GM12801 (cell line): ENCODE data around the gene C9orf85.

Experiments used
- TF ChIP-seq, protein P1 (sequence below): IDR thresholded peaks from one replicate; pipeline ENCODE4 v1.5.1; 2011; ENCODE audit warnings: control low read depth; ENCODE audit not compliant: insufficient read length; ENCODE audit errors: extremely low read depth

C9orf85 gene

DNA sequence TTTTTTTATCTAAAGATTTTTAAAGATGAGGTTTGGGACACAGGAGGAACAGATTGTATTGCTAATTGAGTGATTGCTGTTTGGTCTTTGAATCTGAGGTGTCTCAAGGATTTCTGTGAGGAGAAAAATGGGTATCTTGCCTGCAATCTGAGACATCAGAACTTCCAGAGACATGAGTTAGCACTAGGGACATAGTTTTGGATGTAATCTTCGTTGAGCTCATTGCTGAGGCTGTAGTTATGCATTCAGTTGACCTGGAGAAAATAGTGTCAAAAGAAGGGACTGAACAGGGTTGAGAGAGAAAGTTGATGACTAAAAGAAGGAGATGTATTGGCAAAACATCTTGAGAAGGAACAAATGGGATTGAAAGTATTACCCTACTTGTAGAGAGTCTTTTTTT, 24.6 kb downstream of the C9orf85 start:
- TF ChIP-seq, protein P1, sequence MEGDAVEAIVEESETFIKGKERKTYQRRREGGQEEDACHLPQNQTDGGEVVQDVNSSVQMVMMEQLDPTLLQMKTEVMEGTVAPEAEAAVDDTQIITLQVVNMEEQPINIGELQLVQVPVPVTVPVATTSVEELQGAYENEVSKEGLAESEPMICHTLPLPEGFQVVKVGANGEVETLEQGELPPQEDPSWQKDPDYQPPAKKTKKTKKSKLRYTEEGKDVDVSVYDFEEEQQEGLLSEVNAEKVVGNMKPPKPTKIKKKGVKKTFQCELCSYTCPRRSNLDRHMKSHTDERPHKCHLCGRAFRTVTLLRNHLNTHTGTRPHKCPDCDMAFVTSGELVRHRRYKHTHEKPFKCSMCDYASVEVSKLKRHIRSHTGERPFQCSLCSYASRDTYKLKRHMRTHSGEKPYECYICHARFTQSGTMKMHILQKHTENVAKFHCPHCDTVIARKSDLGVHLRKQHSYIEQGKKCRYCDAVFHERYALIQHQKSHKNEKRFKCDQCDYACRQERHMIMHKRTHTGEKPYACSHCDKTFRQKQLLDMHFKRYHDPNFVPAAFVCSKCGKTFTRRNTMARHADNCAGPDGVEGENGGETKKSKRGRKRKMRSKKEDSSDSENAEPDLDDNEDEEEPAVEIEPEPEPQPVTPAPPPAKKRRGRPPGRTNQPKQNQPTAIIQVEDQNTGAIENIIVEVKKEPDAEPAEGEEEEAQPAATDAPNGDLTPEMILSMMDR: no peak

DNA sequence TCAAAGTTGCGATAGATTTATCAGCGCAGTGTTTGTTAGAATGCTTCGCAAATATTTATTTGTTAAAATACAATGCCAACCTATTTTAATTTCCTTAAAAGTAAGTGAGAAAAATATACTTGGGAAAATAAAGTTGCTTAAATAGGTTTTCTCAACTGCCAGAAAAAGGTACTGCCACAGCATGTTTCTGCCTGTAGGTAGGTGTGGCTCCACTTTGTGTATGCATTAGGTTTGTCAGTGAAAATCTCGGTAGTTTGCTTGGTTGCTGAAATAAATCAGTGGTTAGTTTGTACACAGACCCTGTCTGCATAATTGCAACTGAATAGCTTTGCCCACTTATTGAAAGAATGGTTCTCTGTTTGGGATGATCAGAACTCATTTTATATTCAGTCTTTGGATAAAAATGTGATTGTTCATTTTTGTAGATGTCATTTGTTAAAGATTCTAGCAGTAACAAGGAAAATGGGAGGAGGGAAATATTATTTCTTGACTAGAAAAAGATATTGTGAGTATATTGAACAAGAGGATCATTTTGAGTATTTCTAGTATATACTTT, 25.7 kb downstream of the C9orf85 start:
- TF ChIP-seq, protein P1: no peak

DNA sequence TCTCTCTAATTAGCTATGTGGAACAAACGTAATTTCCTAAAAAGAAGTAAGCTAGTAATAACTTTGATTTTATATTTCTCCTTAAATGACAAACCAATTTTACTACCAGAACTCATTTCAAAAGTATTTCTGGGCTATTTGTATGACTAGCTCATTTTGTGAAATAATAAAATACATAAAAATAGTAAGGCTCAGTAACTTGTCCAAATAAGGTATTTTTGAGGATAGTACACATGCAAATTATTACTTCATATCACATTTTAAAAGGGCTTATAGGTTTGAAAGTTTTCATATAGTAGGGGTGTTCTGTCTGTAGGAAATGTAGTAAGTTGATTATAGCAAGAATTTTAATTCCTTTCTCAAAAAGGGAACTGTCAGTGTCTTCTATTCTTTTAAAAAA, 26.5 kb downstream of the C9orf85 start:
- TF ChIP-seq, protein P1: no peak

DNA sequence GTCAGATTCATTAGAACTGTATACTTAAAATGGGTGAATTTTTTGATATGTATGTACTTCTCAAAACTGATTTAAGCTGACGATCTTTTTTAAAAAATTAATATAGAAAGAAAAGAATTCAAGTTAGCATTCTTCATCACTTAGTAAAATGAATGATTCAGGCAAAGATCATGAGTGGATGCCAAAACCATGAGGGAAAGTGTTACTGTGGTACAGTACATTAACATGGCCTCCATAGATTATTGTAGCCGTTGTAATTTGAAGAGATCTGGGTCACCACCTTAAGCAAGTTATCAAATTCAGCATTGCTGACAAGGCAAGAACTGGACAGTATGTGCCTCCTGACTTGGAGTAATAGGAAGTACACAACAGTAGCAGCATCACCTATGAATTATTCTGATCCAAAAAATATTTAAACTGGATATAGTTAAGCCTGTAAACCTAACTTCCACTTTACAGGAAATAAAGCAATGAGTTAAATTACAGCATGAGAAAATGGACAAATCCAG, 29.7 kb downstream of the C9orf85 start:
- TF ChIP-seq, protein P1: no peak

DNA sequence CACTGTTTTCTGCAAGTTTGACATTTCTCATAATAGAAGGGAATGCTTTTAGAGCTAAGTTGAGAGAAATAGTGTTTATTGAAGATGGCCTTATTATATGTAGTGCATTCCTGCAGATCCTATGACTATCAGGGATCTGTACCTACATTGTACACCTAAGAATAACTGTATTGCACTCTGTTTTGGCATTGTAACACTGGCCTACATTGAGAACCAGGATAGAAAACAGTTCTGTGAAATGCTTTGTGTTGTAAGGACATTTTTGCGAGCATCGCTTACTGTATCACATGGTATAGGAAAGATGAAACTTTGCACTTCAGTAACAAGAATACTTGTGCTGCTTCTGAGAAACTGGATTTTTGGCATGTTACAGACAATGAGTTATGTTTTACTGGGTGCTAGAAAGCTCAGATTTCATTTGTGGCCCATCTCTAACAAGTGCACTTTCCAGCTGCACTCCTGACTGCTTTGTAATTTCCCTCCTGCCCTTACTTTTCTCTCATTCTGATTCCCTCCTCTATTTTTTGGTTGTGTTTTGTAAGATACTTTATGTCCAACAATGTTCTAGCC, 30.6 kb downstream of the C9orf85 start:
- TF ChIP-seq, protein P1: no peak

DNA sequence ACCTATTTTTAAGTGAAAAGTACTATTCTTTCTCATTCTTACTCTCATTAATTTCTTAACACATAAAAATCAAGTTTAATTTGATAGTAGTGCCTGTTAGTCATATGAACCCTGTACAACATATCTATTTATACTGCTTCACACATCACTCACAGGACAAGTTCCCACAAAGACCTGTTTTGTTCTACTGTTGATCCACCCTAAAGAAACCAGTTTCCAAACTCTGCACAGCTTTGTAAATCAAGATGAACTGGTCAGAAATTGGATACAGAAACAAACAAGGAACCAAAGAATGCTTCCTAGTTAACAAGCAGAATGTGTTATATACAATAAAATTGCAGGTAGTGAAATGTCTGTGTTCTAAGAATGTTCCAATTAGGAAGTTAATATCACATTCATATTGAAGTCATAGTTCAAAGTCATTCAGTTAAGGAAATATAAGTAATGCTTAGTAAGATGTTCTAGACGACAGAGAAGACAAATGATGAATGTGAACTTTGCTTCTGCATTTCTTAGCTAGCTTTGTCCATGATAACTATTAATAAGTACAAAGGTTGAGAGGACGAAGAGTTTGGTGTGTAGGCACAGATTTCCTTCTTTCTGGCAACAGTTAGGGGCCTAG, 33.4 kb downstream of the C9orf85 start:
- TF ChIP-seq, protein P1: no peak

DNA sequence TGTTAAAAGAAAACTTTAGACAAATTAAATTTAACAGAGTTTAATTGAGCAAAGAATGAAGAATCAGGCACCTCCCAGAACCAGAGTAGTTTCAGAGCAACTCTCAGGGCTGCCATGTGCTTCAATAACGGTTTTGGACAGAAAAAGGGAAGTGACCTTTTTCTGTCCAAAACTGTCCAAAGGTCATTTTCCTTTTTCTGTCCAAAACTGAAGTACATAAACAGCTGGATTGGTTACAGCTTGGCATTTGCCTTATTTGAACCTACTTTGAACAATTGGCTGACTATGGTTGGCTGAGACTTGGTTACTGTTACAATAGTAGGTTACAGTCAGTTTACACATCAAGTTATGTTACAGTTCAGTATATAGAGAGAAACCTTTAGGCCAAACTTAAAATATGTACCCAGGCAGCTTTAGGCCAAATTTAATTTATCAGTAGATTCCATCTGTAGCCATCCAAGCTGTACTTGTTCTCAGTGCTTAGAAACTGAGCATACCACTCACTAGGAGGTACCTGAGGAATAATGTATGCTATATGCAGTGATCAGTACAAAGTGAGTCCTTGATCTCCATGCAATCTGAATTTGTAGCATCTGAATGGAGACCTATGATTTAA, 44.0 kb downstream of the C9orf85 start:
- TF ChIP-seq, protein P1: no peak
